Body of pancreas (tissue), 4 donors: ENCODE results near the gene CLRN2. TPM values are rescaled to one million over a fixed set of nuclear protein-coding genes. Genes with fewer than 3 reads are reported as not detected.

Experiments
- ATAC-seq: fragments of 150-250 bp; one replicate; pipeline ENCODE4 v1.9.1; 2016
- DNase-seq, 4 donors: peaks; one replicate each; pipeline ENCODE4 v3.0.0-alpha.2; 2019
- H3K27ac ChIP-seq, 4 donors: fragments of 200-600 bp; sonication (generic); 1 replicate in 3 of 4; 2 replicates in 1 of 4; pipeline versions ENCODE4 v1.5.1 to v1.6.1; 2016 to 2019; ENCODE audit warnings: mild to moderate bottlenecking in 1 of 4, mixed read lengths in 1 of 4, moderate library complexity in 1 of 4
- H3K27me3 ChIP-seq, 2 donors: fragments of 200-600 bp; sonication (generic); one replicate each; pipeline ENCODE4 v1.6.0; 2016; ENCODE audit warnings: mild to moderate bottlenecking in 1 of 2
- H3K36me3 ChIP-seq, 2 donors: fragments of 200-600 bp; sonication (generic); replicated peaks in 1 of 2; 2 replicates each; pipeline ENCODE4 v1.5.1; 2016; ENCODE audit warnings: low read depth in 2 of 2; ENCODE audit not compliant: insufficient read depth in 1 of 2
- H3K4me1 ChIP-seq: fragments of 200-600 bp; sonication (generic); one replicate; pipeline ENCODE4 v1.6.0; 2016
- H3K4me3 ChIP-seq, 2 donors: fragments of 200-600 bp; sonication (generic); 1 replicate in 1 of 2; 2 replicates in 1 of 2; pipeline ENCODE4 v1.5.1; 2016 to 2019
- H3K9me3 ChIP-seq, 3 donors: fragments of 200-600 bp; sonication (generic); 1 replicate in 2 of 3; 2 replicates in 1 of 3; pipeline ENCODE4 v1.5.1; 2016
- POLR2A ChIP-seq, 3 donors: fragments of 450-650 bp; IDR thresholded peaks; one replicate each; pipeline ENCODE4 v1.6.1; 2016; ENCODE audit warnings: antibody characterized with exemption in 3 of 3, mild to moderate bottlenecking in 2 of 3
- WGBS, 2 donors: methylation state at CpG; one replicate each; pipeline ENCODE4 v1.1.5; 2017; 5-methylcytosine and 5-hydroxymethylcytosine counted together
- intact Hi-C: fragments of 100-400 bp; cut with DNase I; formaldehyde crosslinking; loops from one replicate; pipeline ENCODE4 v1.15.1; 2023
- total RNA-seq, 2 donors: library from RNA; depleted of rRNA; stranded (reverse); fragments of >200 nt; gene quantifications; one replicate each; pipeline ENCODE4 v1.1.0, GENCODE V29; 2016
- TF ChIP-seq, protein P1 (sequence below), 7 experiments: fragments of 450-650 bp in 4 of 7; fragments of 200-600 bp in 3 of 7; sonication (generic) in 3 of 7; IDR thresholded peaks; one replicate each; pipeline ENCODE4 v1.5.1; 2016 to 2019; ENCODE audit warnings: antibody characterized with exemption in 7 of 7

Gene CLRN2
- total RNA-seq, 2 donors from 2014 or later, result not detected

DNA sequence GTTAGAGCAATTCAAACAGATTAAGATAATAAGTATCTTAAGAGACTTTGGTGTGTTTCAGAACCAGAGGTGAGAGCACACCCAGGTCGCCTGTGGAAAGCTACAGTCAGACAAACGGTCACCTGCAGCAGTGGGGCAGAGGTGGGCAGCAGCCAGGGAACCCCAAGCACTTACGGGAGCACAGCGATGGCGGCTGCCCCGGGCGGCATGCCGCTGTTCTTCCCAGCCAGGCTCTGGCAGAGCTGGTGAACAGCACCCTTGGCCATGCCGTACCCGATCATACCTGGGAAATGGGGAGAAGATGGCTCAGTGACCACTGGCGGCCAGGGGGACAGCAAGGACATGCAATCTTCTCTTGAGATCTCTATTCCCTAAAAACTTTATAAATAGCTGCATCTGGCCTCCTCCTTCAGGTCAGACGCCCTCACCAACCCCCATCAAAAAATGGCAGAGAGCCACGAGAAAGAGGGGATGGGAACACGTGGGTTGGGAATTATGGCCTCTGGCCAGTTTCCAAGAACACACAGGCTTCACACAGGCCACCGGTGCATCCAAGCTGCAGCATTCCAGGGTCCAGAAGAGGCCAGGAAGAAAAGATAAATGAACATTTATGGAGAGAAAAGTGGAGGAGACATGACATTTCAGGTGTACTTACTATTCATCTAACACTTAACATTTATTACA lies 22.8 kb upstream of the CLRN2 start:
- Histone ChIP-seq H3K4me1 (peaks cover 20% of the 10 kb centered on the region), H3K36me3 (no peaks in the 10 kb centered on the region), H3K27me3 (no peaks in the 10 kb centered on the region), H3K9me3 (no peaks in the 10 kb centered on the region), H3K4me3 (no peak overlapping the region), H3K27ac (no peak overlapping the region)
- intact Hi-C loops, result no loop called here
- TF ChIP-seq, protein P1, sequence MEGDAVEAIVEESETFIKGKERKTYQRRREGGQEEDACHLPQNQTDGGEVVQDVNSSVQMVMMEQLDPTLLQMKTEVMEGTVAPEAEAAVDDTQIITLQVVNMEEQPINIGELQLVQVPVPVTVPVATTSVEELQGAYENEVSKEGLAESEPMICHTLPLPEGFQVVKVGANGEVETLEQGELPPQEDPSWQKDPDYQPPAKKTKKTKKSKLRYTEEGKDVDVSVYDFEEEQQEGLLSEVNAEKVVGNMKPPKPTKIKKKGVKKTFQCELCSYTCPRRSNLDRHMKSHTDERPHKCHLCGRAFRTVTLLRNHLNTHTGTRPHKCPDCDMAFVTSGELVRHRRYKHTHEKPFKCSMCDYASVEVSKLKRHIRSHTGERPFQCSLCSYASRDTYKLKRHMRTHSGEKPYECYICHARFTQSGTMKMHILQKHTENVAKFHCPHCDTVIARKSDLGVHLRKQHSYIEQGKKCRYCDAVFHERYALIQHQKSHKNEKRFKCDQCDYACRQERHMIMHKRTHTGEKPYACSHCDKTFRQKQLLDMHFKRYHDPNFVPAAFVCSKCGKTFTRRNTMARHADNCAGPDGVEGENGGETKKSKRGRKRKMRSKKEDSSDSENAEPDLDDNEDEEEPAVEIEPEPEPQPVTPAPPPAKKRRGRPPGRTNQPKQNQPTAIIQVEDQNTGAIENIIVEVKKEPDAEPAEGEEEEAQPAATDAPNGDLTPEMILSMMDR (IDR thresholded peaks at IDR 0.05), result no peak
- no peak for TF ChIP-seq POLR2A (IDR thresholded peaks at IDR 0.05)
- DNase-seq (peak in 2 of 4 donors; percentile 8 to 29), ATAC-seq (no peak)
- WGBS, 2 donors, result 83% methylated on average over 14 to 15 of the region's 15 CpGs

DNA sequence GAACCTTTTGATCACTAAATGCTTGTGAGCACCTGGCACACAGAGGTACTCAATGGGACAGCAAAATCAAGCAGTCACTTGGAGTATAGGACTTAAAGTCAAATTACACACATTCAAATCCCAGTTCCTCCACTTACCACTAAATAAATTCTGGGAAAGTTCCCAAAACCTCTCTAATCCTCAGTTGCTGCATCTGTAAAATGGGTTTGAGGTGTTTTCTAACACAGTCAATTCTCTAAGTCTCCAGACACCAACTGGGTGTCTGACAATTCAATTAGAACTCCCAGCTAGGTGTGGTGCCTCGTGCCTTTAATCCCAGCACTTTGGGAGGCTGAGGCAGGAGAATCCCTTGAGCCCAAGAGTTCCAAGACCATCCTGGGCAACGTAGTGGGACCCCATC lies 22.1 kb upstream of the CLRN2 start:
- DNase-seq (no peak), ATAC-seq (no peak)
- TF ChIP-seq, protein P1 (IDR thresholded peaks at IDR 0.05), result no peak
- TF ChIP-seq POLR2A (IDR thresholded peaks at IDR 0.05), result no peak
- peaks cover 0 to under 1% of the 10 kb centered on the region in 2 donors for H3K36me3 ChIP-seq
- intact Hi-C loops, result no loop called here
- peaks cover 20% of the 10 kb centered on the region for H3K4me1 ChIP-seq
- H3K9me3 ChIP-seq, result no peaks in the 10 kb centered on the region
- no peaks in the 10 kb centered on the region for H3K27me3 ChIP-seq
- no peak overlapping the region for H3K4me3 ChIP-seq
- WGBS, 2 donors, result 94 to 100% methylated on average over 2 of the region's 2 CpGs
- no peak overlapping the region for H3K27ac ChIP-seq

DNA sequence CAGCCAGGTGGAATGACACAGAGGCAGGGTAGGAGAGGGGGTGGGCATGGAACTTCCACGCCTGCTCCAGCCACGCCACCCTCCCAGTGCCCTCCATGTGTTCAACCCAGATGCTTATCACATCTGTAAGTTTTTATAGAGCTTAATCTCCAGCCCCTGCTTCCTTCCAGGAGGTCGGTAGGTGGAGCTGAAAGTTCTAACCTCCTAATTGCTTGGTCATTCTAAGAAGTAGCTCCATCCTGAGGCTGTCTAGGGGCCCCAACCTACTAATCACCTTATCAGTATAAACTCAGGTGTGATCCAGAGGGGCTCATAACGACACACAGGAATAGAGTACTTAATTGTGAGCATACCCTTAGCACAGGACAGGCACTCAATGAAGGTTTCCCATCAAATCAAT lies 21.3 kb upstream of the CLRN2 start:
- Histone ChIP-seq H3K36me3 (peaks cover 0 to 1% of the 10 kb centered on the region in 2 donors), H3K4me1 (peaks cover 20% of the 10 kb centered on the region), H3K27ac (no peak overlapping the region), H3K4me3 (no peak overlapping the region), H3K9me3 (no peaks in the 10 kb centered on the region), H3K27me3 (no peaks in the 10 kb centered on the region)
- 84 to 94% methylated on average over 4 of the region's 4 CpGs for WGBS, 2 donors
- ATAC-seq (no peak), DNase-seq (no peak)
- intact Hi-C loops, result no loop called here
- TF ChIP-seq, protein P1 (IDR thresholded peaks at IDR 0.05), result no peak
- TF ChIP-seq POLR2A (IDR thresholded peaks at IDR 0.05), result no peak

DNA sequence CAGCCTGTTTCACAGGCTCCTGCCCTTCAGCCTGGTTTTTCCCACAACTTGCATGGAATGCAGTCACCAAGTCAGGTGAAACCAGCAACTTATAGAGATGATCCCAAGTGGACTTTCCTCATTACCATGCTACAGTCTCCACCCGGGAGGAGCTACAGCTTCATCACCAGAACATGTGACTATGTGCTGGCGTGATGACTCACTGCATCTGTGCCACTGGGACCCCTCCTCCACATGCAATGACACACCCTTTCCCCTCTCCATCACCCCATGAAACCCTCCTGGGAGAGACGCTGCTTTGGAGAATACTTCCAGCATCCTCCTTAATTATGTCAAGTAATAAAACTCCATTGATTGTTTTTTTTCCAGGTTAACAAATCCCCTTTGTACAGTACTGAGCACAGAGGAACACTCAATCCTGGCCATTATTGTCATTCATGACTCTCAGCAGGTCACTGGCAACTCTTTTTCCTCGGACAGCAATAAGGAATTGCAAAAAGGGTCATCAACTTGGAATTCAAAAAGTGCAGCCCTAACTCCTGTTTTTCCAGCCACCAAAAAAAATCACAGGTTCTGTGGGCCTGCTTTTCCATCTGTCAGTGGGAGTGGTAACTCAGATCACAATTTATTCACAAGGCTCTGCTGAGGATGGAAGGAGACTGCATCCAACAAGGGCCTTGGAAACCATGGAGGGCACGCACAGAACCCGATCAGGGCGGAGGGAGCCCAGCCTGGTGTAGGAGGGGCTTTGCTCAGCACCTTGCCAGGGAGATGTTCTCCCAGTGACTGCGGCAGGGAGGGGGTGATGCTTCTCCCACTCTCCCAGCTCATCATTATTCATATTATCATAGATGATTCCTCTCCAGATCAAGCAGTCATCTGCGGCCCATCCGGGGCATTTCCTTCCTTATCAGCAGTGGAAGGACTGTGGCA lies 20.4 kb upstream of the CLRN2 start:
- DNase-seq, result no peak
- no peak for ATAC-seq

More for the DNA sequence above, 20.4 kb upstream of the CLRN2 start:
- H3K27ac ChIP-seq, result no peak overlapping the region
- H3K36me3 ChIP-seq, result peaks cover 0 to 1% of the 10 kb centered on the region in 2 donors
- intact Hi-C loops, result no loop called here
- WGBS, 2 donors, result 83 to 86% methylated on average over 7 to 10 of the region's 10 CpGs
- no peaks in the 10 kb centered on the region for H3K27me3 ChIP-seq
- no peak overlapping the region for H3K4me3 ChIP-seq
- H3K9me3 ChIP-seq, result no peaks in the 10 kb centered on the region
- no peak for TF ChIP-seq POLR2A (IDR thresholded peaks at IDR 0.05)
- TF ChIP-seq, protein P1 (IDR thresholded peaks at IDR 0.05), result no peak
- peaks cover 20% of the 10 kb centered on the region for H3K4me1 ChIP-seq
